DND-41 (cell line): Measurements from ENCODE around the gene GAN.
"Not testable (repeated sequence)": the region's sequence is repeated elsewhere in the genome, so short reads cannot be mapped to it uniquely, and the experiment has no call there.

Experiments used
- ATAC-seq: fragments of 200-7000 bp; cut with Tn5 transposase; 3 replicates; pipeline ENCODE4 v1.9.1; 2021; ENCODE audit warnings: low read depth; ENCODE audit not compliant: insufficient read depth
- DNase-seq: peaks from one replicate; pipeline ENCODE4 v3.0.0-alpha.2; 2020
- H2AFZ ChIP-seq: 2 replicates; pipeline ENCODE4 v1.6.0; 2012; ENCODE audit warnings: low read depth, low read length
- H3K27ac ChIP-seq: 2 replicates; pipeline ENCODE4 v1.5.1; 2012; ENCODE audit warnings: low read length, inconsistent platforms
- H3K27me3 ChIP-seq: fragments of 200-600 bp; sonication (generic); 2 replicates; pipeline ENCODE4 v1.6.0; 2012; ENCODE audit warnings: low read length, mild to moderate bottlenecking, inconsistent platforms; ENCODE audit not compliant: insufficient read depth, poor library complexity
- H3K36me3 ChIP-seq: 2 replicates; pipeline ENCODE4 v1.5.1; 2012; ENCODE audit warnings: low read length, inconsistent platforms; ENCODE audit not compliant: insufficient read depth
- H3K4me1 ChIP-seq: 2 replicates; pipeline ENCODE4 v1.5.1; 2012; ENCODE audit warnings: mild to moderate bottlenecking, low read length; ENCODE audit not compliant: insufficient read depth
- H3K4me2 ChIP-seq: 2 replicates; pipeline ENCODE4 v1.6.0; 2012; ENCODE audit warnings: mild to moderate bottlenecking, moderate library complexity, low read length, inconsistent platforms; ENCODE audit not compliant: insufficient read depth
- H3K4me3 ChIP-seq, 2 experiments: fragments of 200-600 bp in 1 of 2; shearing (Covaris generic) in 1 of 2; 2 replicates each; pipeline ENCODE4 v1.5.1; 2012 to 2016; ENCODE audit warnings: inconsistent platforms in 2 of 2, low read length in 2 of 2, mild to moderate bottlenecking in 2 of 2, low read depth in 1 of 2, moderate library complexity in 1 of 2
- H3K79me2 ChIP-seq: 2 replicates; pipeline ENCODE4 v1.6.0; 2012; ENCODE audit warnings: low read length, inconsistent platforms; ENCODE audit not compliant: insufficient read depth
- H3K9ac ChIP-seq: 2 replicates; pipeline ENCODE4 v1.6.0; 2012; ENCODE audit warnings: low read depth, mild to moderate bottlenecking, inconsistent platforms, low read length, moderate library complexity
- H3K9me3 ChIP-seq: 2 replicates; pipeline ENCODE4 v1.5.1; 2012; ENCODE audit warnings: low read length, moderate library complexity, mild to moderate bottlenecking, inconsistent platforms; ENCODE audit not compliant: insufficient read depth, severe bottlenecking
- H4K20me1 ChIP-seq: 2 replicates; pipeline ENCODE4 v1.6.0; 2012; ENCODE audit warnings: low read length; ENCODE audit not compliant: insufficient read depth
- EZH2 ChIP-seq: IDR thresholded peaks from 3 replicates; pipeline ENCODE4 v1.6.1; 2012; ENCODE audit warnings: borderline replicate concordance, low read depth, mild to moderate bottlenecking, moderate library complexity, low read length, inconsistent platforms; ENCODE audit not compliant: severe bottlenecking
- TF ChIP-seq, protein P1 (sequence below): IDR thresholded peaks from 2 replicates; pipeline ENCODE4 v1.5.1; 2012; ENCODE audit warnings: borderline replicate concordance, low read length, moderate library complexity, mild to moderate bottlenecking; ENCODE audit not compliant: poor library complexity, severe bottlenecking; ENCODE audit errors: extremely low read depth

The GAN gene

DNA sequence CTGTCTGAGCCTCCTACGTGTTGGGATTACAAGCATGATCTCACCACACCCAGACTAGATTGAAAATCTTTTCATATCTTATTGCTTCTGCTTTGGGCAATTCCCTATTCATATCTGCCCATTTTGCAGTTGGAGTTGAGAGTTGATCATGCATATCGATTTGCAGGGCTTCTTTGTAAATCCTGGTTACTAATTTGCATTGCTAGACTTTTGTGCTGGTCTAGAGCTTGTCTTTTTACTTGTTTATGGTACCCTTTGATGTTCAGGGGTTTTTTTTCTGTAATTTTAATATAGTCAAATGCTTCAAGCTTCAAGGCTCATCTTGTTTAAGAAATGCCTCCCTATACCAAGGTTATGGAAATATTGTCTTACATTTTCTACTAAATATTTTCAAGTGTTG, 106.4 kb downstream of the GAN start:
- Histone ChIP-seq H3K4me1 (peaks cover 9% of the 10 kb centered on the region), H3K9ac (no peak overlapping the region), H3K79me2 (no peaks in the 10 kb centered on the region), H3K27ac (no peak overlapping the region), H3K9me3 (no peaks in the 10 kb centered on the region), H4K20me1 (no peaks in the 10 kb centered on the region), H3K36me3 (no peaks in the 10 kb centered on the region), H3K27me3 (no peaks in the 10 kb centered on the region), H3K4me3 (no peak overlapping the region), H2AFZ (no peak overlapping the region), H3K4me2 (no peak overlapping the region)
- DNase-seq (no peak), ATAC-seq (no peak)
- TF ChIP-seq EZH2, result no peak
- TF ChIP-seq, protein P1, sequence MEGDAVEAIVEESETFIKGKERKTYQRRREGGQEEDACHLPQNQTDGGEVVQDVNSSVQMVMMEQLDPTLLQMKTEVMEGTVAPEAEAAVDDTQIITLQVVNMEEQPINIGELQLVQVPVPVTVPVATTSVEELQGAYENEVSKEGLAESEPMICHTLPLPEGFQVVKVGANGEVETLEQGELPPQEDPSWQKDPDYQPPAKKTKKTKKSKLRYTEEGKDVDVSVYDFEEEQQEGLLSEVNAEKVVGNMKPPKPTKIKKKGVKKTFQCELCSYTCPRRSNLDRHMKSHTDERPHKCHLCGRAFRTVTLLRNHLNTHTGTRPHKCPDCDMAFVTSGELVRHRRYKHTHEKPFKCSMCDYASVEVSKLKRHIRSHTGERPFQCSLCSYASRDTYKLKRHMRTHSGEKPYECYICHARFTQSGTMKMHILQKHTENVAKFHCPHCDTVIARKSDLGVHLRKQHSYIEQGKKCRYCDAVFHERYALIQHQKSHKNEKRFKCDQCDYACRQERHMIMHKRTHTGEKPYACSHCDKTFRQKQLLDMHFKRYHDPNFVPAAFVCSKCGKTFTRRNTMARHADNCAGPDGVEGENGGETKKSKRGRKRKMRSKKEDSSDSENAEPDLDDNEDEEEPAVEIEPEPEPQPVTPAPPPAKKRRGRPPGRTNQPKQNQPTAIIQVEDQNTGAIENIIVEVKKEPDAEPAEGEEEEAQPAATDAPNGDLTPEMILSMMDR, result no peak

DNA sequence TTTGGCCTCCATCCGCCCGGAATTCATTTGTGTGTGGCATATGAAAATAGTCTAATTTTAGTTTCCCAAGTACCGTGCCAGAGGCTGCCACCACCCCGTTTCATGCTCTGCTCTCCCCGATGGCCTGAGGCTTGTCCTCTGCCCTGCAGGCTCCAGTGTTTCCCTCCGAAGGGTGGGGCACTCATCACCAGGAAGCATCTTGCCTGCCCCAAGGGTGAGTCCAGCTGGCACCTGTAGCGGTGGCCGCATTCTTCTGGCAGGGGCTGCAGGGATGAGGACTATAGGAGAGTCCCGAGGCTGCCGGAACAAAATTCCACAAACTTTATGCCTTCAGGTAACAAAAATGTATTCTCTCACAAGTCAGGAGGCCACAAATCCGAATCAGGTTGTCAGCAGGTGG, 106.8 kb downstream of the GAN start:
- Histone ChIP-seq H3K79me2 (no peaks in the 10 kb centered on the region), H3K4me2 (no peak overlapping the region)
- ATAC-seq, result no peak

DNA sequence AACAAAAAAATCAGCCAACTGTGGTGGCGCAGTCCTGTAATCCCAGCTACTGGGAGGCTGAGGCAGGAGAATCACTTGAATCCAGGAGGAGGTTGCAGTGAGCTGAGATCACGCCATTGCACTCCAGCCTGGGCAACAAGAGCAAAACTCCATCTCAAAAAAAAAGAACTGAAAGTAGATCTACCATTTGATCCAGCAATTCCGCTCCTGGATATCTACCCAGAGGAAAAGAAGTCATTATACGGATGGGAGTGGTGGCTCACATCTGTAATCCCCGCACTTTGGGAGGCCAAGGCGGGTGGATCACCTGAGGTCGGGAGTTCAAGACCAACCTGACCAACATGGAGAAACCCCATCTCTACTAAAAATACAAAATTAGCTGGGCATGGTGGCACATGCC, 107.4 kb downstream of the GAN start:
- H3K4me3 ChIP-seq, H3K9ac ChIP-seq, H3K4me2 ChIP-seq, H2AFZ ChIP-seq, H3K4me1 ChIP-seq, H3K9me3 ChIP-seq, H3K79me2 ChIP-seq, H4K20me1 ChIP-seq, DNase-seq, H3K27ac ChIP-seq, ATAC-seq, H3K27me3 ChIP-seq, H3K36me3 ChIP-seq: not testable (repeated sequence)

More for the DNA sequence above, 106.8 kb downstream of the GAN start:
- no peak for DNase-seq
- no peaks in the 10 kb centered on the region for H3K36me3 ChIP-seq
- TF ChIP-seq, protein P1, result no peak
- no peak for TF ChIP-seq EZH2
- H3K27me3 ChIP-seq, result no peaks in the 10 kb centered on the region
- H3K4me1 ChIP-seq, result peaks cover 9% of the 10 kb centered on the region
- no peaks in the 10 kb centered on the region for H3K9me3 ChIP-seq
- no peak overlapping the region for H2AFZ ChIP-seq
- H3K9ac ChIP-seq, result no peak overlapping the region
- H3K4me3 ChIP-seq, result no peak overlapping the region
- H4K20me1 ChIP-seq, result no peaks in the 10 kb centered on the region
- no peak overlapping the region for H3K27ac ChIP-seq

DNA sequence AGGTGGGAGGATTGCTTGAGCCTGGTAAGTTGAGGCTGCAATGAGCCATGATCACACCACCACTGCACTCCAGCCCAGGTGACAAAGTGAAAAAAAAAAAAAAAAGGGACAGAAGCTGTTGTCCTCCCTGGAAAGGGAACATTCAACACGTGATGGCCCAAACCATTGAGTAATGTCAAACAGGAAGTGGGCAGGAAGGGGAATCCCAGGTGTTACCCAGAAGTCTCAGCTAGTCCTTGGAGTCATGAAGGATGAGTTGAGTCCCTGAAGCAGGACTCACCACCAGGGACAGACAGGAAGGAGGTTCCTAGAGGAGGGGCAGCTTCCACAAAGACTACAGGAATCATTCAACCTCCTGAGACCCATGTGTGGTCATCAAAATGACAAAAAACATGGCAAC, 110.0 kb downstream of the GAN start:
- Histone ChIP-seq H3K36me3 (no peaks in the 10 kb centered on the region), H3K4me1 (peaks cover 15% of the 10 kb centered on the region), H3K4me3 (no peak overlapping the region), H3K27ac (0 out of 2 replicates have a peak overlapping the region, but pooled peaks have one; percentile 27), H4K20me1 (no peaks in the 10 kb centered on the region), H2AFZ (no peak overlapping the region), H3K9me3 (no peaks in the 10 kb centered on the region), H3K79me2 (no peaks in the 10 kb centered on the region), H3K27me3 (no peaks in the 10 kb centered on the region), H3K4me2 (no peak overlapping the region), H3K9ac (no peak overlapping the region)
- TF ChIP-seq, protein P1, result no peak
- TF ChIP-seq EZH2, result no peak
- peak; percentile 46 for DNase-seq
- peak; percentile 74 for ATAC-seq
